ENCODE measurements around the gene ITGB5.
"Not testable (repeated sequence)": the region's sequence is repeated elsewhere in the genome, so short reads cannot be mapped to it uniquely, and the experiment has no call there.

ITGB5 gene

GRCh38 chr3:124797426-124797945, 89.7 kb downstream of the ITGB5 start:
- intact Hi-C loops (cut with micrococcal nuclease), result no loop called here
- Mint-ChIP-seq H3K4me3 (no peak overlapping the region), H3K36me3 (ENCODE audit: low read depth) (peaks cover 28% of the 10 kb centered on the region), H3K9me3 (no peaks in the 10 kb centered on the region), H3K27me3 (peaks cover 12% of the 10 kb centered on the region), H3K27ac (peak overlapping the region; percentile 48), H3K4me1 (ENCODE audit: low read depth) (peaks cover 41% of the 10 kb centered on the region)

DNA sequence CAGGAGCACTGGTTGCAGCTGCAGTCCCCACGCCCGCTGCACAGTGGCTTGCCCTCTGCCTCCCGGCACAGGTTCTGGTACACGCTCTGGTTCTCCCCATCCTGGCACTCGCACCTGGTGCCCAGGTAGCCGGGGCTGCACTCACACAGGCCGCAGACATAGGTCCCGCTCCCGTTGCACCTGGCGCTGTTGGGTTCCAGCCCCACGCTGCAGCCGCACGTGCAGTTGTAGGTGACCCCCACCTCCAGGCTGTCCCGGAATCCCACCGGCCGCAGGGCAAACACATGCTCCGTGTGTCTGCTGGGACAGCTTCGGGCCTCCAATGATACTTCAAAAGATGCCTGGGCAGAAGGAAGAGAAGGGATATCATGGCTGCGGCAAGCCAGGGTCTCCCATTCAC, 90.7 kb downstream of the ITGB5 start:
- no peak overlapping the region for H3K4me3 Mint-ChIP-seq
- peaks cover 10% of the 10 kb centered on the region for H3K27me3 Mint-ChIP-seq
- H3K4me1 Mint-ChIP-seq (ENCODE audit: low read depth), result peaks cover 51% of the 10 kb centered on the region
- peaks cover 27% of the 10 kb centered on the region for H3K36me3 Mint-ChIP-seq (ENCODE audit: low read depth)
- no peaks in the 10 kb centered on the region for H3K9me3 Mint-ChIP-seq
- intact Hi-C loops (cut with micrococcal nuclease), result no loop called here
- H3K27ac Mint-ChIP-seq, result no peak overlapping the region

GRCh38 chr3:124793054-124793739, 94.0 kb downstream of the ITGB5 start:
- intact Hi-C loops (cut with micrococcal nuclease), result no loop called here
- H3K4me1 Mint-ChIP-seq (ENCODE audit: low read depth), result peaks cover 62% of the 10 kb centered on the region
- peaks cover 6% of the 10 kb centered on the region for H3K27me3 Mint-ChIP-seq
- H3K36me3 Mint-ChIP-seq (ENCODE audit: low read depth), result peaks cover 27% of the 10 kb centered on the region
- no peaks in the 10 kb centered on the region for H3K9me3 Mint-ChIP-seq
- H3K4me3 Mint-ChIP-seq, result no peak overlapping the region
- peak overlapping the region; percentile 41 for H3K27ac Mint-ChIP-seq

- no peak overlapping the region for H3K4me3 Mint-ChIP-seq
- peak overlapping the region; percentile 41 for H3K27ac Mint-ChIP-seq
- no peaks in the 10 kb centered on the region for H3K9me3 Mint-ChIP-seq
- intact Hi-C loops (cut with micrococcal nuclease), result no loop called here
- peaks cover 6% of the 10 kb centered on the region for H3K27me3 Mint-ChIP-seq
- peaks cover 27% of the 10 kb centered on the region for H3K36me3 Mint-ChIP-seq (ENCODE audit: low read depth)
- H3K4me1 Mint-ChIP-seq (ENCODE audit: low read depth), result peaks cover 62% of the 10 kb centered on the region
Measured at GRCh38 chr3:124792341-124793040, 94.7 kb downstream of the ITGB5 start.

DNA sequence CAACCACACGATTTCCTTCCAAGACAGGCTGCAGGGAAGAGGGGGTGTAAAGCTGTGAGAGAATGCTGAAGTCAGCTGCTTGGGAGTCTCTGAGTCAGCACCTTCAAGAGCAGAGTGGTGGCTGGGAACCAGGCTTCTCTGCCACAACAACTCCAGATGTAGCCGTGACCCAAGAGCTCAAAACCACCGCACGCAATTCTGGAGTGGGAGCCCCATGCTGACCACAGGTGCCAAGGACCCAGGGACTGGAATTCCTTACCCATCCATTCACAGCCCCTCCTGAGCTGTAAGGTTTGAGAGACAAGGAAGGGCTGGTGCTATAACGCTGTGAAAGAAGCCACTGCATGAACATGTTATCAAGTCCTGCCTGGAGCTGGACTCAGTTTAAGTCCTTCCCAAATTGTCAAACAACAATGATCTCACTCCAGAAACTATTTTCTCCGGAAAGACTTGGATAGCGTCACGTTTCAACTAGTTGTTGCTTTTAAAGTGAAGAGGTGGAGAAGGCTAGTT, 95.5 kb downstream of the ITGB5 start:
- H3K27me3 Mint-ChIP-seq, result peaks cover 2% of the 10 kb centered on the region
- H3K36me3 Mint-ChIP-seq (ENCODE audit: low read depth), result peaks cover 19% of the 10 kb centered on the region
- H3K4me1 Mint-ChIP-seq (ENCODE audit: low read depth), result peaks cover 60% of the 10 kb centered on the region
- intact Hi-C loops (cut with micrococcal nuclease), result no loop called here
- H3K27ac Mint-ChIP-seq, result peak overlapping the region; percentile 66
- H3K9me3 Mint-ChIP-seq, result no peaks in the 10 kb centered on the region
- H3K4me3 Mint-ChIP-seq, result peak overlapping the region; percentile 14

- no peak overlapping the region for H3K4me3 Mint-ChIP-seq
- intact Hi-C loops (cut with micrococcal nuclease), result no loop called here
- H3K27ac Mint-ChIP-seq, result peak overlapping the region; percentile 66
- peaks cover 65% of the 10 kb centered on the region for H3K4me1 Mint-ChIP-seq (ENCODE audit: low read depth)
- peaks cover 2% of the 10 kb centered on the region for H3K27me3 Mint-ChIP-seq
- peaks cover 13% of the 10 kb centered on the region for H3K36me3 Mint-ChIP-seq (ENCODE audit: low read depth)
- H3K9me3 Mint-ChIP-seq, result no peaks in the 10 kb centered on the region
Measured at GRCh38 chr3:124791142-124791541, 96.0 kb downstream of the ITGB5 start.

- H3K4me3 Mint-ChIP-seq; H3K9me3 Mint-ChIP-seq; H3K27me3 Mint-ChIP-seq; intact Hi-C loops (cut with micrococcal nuclease); H3K27ac Mint-ChIP-seq: not testable (repeated sequence)
- Mint-ChIP-seq H3K36me3 (ENCODE audit: low read depth) (peaks cover 14% of the 10 kb centered on the region), H3K4me1 (ENCODE audit: low read depth) (peaks cover 62% of the 10 kb centered on the region)
Measured at GRCh38 chr3:124789103-124789502, 98.1 kb downstream of the ITGB5 start.

- H3K4me1 Mint-ChIP-seq (ENCODE audit: low read depth), result peaks cover 54% of the 10 kb centered on the region
- intact Hi-C loops (cut with micrococcal nuclease), result no loop called here
- H3K36me3 Mint-ChIP-seq (ENCODE audit: low read depth), result peaks cover 10% of the 10 kb centered on the region
- no peak overlapping the region for H3K4me3 Mint-ChIP-seq
- H3K9me3 Mint-ChIP-seq, result no peaks in the 10 kb centered on the region
- peaks cover 13% of the 10 kb centered on the region for H3K27me3 Mint-ChIP-seq
- H3K27ac Mint-ChIP-seq, result no peak overlapping the region
Measured at GRCh38 chr3:124788254-124788745, 98.9 kb downstream of the ITGB5 start.

- peaks cover 10% of the 10 kb centered on the region for H3K36me3 Mint-ChIP-seq (ENCODE audit: low read depth)
- H3K27me3 Mint-ChIP-seq, result peaks cover 12% of the 10 kb centered on the region
- H3K4me3 Mint-ChIP-seq, result no peak overlapping the region
- H3K27ac Mint-ChIP-seq, result peak overlapping the region; percentile 24
- no peaks in the 10 kb centered on the region for H3K9me3 Mint-ChIP-seq
- peaks cover 48% of the 10 kb centered on the region for H3K4me1 Mint-ChIP-seq (ENCODE audit: low read depth)
- intact Hi-C loops (cut with micrococcal nuclease), result no loop called here
Measured at GRCh38 chr3:124787476-124788195, 99.5 kb downstream of the ITGB5 start.

- Mint-ChIP-seq H3K27ac (peak overlapping the region; percentile 24), H3K4me3 (no peak overlapping the region), H3K4me1 (ENCODE audit: low read depth) (peaks cover 47% of the 10 kb centered on the region), H3K27me3 (peaks cover 17% of the 10 kb centered on the region), H3K36me3 (ENCODE audit: low read depth) (peaks cover 10% of the 10 kb centered on the region), H3K9me3 (no peaks in the 10 kb centered on the region)
- intact Hi-C loops (cut with micrococcal nuclease), result loop anchor here (1.0 kb wide), 1 partner anchor 115 kb away; no protein-coding TSS in a partner anchor
Measured at GRCh38 chr3:124786511-124787241, 100.5 kb downstream of the ITGB5 start.

- no peaks in the 10 kb centered on the region for H3K9me3 Mint-ChIP-seq
- peak overlapping the region; percentile 24 for H3K27ac Mint-ChIP-seq
- H3K27me3 Mint-ChIP-seq, result peaks cover 20% of the 10 kb centered on the region
- peaks cover 47% of the 10 kb centered on the region for H3K4me1 Mint-ChIP-seq (ENCODE audit: low read depth)
- intact Hi-C loops (cut with micrococcal nuclease), result loop anchor here (1.0 kb wide), 1 partner anchor 115 kb away; no protein-coding TSS in a partner anchor
- H3K4me3 Mint-ChIP-seq, result no peak overlapping the region
- H3K36me3 Mint-ChIP-seq (ENCODE audit: low read depth), result peaks cover 15% of the 10 kb centered on the region
Measured at GRCh38 chr3:124785973-124786372, 101.2 kb downstream of the ITGB5 start.

- H3K9me3 Mint-ChIP-seq, result no peaks in the 10 kb centered on the region
- intact Hi-C loops (cut with micrococcal nuclease), result no loop called here
- H3K27me3 Mint-ChIP-seq, result peaks cover 26% of the 10 kb centered on the region
- H3K36me3 Mint-ChIP-seq (ENCODE audit: low read depth), result peaks cover 16% of the 10 kb centered on the region
- H3K27ac Mint-ChIP-seq, result peak overlapping the region; percentile 6
- H3K4me3 Mint-ChIP-seq, result no peak overlapping the region
- peaks cover 49% of the 10 kb centered on the region for H3K4me1 Mint-ChIP-seq (ENCODE audit: low read depth)
Measured at GRCh38 chr3:124784686-124785382, 102.3 kb downstream of the ITGB5 start.

DNA sequence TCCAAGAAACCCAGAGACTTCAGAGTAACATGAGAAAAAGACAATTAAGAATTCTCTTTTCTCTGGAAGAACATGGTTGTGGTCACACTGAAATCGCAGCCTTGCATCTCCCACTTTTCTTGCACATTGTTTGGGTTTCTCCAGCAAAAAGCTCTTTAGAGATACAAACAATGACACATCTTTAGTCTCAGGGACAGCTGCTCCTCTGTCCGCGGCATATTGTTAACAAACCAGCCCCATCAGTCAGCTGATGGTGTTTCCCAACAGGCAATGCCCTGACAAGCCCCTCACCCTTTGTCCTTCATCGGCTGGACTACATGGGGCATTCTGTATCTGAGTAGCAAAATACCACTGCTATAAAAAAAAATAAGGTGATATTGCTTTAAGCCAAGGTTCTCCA, 103.5 kb downstream of the ITGB5 start:
- no peaks in the 10 kb centered on the region for H3K9me3 Mint-ChIP-seq
- H3K36me3 Mint-ChIP-seq (ENCODE audit: low read depth), result peaks cover 16% of the 10 kb centered on the region
- H3K27me3 Mint-ChIP-seq, result peaks cover 32% of the 10 kb centered on the region
- peaks cover 54% of the 10 kb centered on the region for H3K4me1 Mint-ChIP-seq (ENCODE audit: low read depth)
- H3K27ac Mint-ChIP-seq, result no peak overlapping the region
- intact Hi-C loops (cut with micrococcal nuclease), result no loop called here
- no peak overlapping the region for H3K4me3 Mint-ChIP-seq

Data from dendritic cell treated with granulocyte-macrophage colony-stimulating factor and Interleukin-4, amounts not matched to agents 40 ng/mL and 50 ng/mL, for 4 days (primary cell).